ENCODE results near the gene ZNF292. TPM values are rescaled to one million over a fixed set of nuclear protein-coding genes. Genes with fewer than 3 reads are reported as not detected.
"Not testable (repeated sequence)": the region's sequence is repeated elsewhere in the genome, so short reads cannot be mapped to it uniquely, and the experiment has no call there.

Gene ZNF292
- total and polyA plus RNA-seq, 8 donors = 4.2 to 28.5 (median 16.3) TPM

DNA sequence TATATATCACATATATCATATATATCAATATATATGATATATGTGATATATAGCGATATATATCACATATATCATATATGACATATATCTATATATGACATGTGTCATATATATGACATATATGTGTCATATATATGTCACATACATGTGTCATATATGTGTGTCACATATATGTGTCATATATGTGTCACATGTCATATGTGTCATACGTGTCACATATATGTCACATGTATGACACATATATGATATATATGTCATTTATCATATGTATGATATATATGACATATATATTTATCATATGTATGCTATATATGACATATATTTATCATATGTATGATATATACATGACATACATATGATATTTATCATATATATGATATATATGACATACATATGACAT lies 27.6 kb upstream of the ZNF292 start:
- Histone ChIP-seq H3K27me3 (no peaks in the 10 kb centered on the region), H3K4me3 (no peak overlapping the region), H3K36me3 (no peaks in the 10 kb centered on the region), H3K27ac (no peak overlapping the region), H3K9me3 (no peaks in the 10 kb centered on the region), H3K4me1 (no peaks in the 10 kb centered on the region)
- intact Hi-C loops (cut with DNase I) = no loop called here
- TF ChIP-seq CTCF (IDR thresholded peaks at IDR 0.05) = no peak
- ATAC-seq = no peak
- DNase-seq = no peak
- FAIRE-seq = no peak
- 75 to 92% methylated on average over 2 of the region's 2 CpGs for WGBS, 2 donors

GRCh38 chr6:87136963-87137362 lies 18.4 kb upstream of the ZNF292 start:
- ATAC-seq (no peak), DNase-seq (no peak), FAIRE-seq (no peak)
- H3K4me3 ChIP-seq = no peak overlapping the region
- WGBS, 2 donors = 27 to 37% methylated on average over 1 of the region's 1 CpG
- H3K27me3 ChIP-seq = no peaks in the 10 kb centered on the region
- H3K4me1 ChIP-seq = no peaks in the 10 kb centered on the region
- no peaks in the 10 kb centered on the region for H3K36me3 ChIP-seq
- no peak for TF ChIP-seq CTCF (IDR thresholded peaks at IDR 0.05)
- H3K9me3 ChIP-seq = no peaks in the 10 kb centered on the region
- intact Hi-C loops (cut with DNase I) = no loop called here
- H3K27ac ChIP-seq = no peak overlapping the region

- no peaks in the 10 kb centered on the region for H3K36me3 ChIP-seq
- intact Hi-C loops (cut with DNase I) = no loop called here
- peak in 3 of 4 donors; percentile 81 to 88 (median 81) for ATAC-seq
- no peaks in the 10 kb centered on the region for H3K9me3 ChIP-seq
- 8 to 19% methylated on average over 1 of the region's 1 CpG for WGBS, 2 donors
- H3K27me3 ChIP-seq = no peaks in the 10 kb centered on the region
- H3K4me1 ChIP-seq = no peaks in the 10 kb centered on the region
- TF ChIP-seq CTCF (IDR thresholded peaks at IDR 0.05) = peak; percentile 41 to 57 (median 48)
- peak; percentile 81 for FAIRE-seq
- H3K27ac ChIP-seq = no peak overlapping the region
- peak in 2 of 6 donors; percentile 19 to 29 for DNase-seq
- no peak overlapping the region for H3K4me3 ChIP-seq
These were observed 16.1 kb upstream of the ZNF292 start for GRCh38 chr6:87139236-87139635.

- H3K36me3 ChIP-seq; intact Hi-C loops (cut with DNase I); H3K27ac ChIP-seq; FAIRE-seq; ATAC-seq; H3K27me3 ChIP-seq; H3K4me1 ChIP-seq; H3K4me3 ChIP-seq; H3K9me3 ChIP-seq; DNase-seq: not testable (repeated sequence)
- WGBS, 2 donors = 75 to 88% methylated on average over 8 of the region's 8 CpGs
These were observed 15.4 kb upstream of the ZNF292 start for GRCh38 chr6:87139927-87140326.

GRCh38 chr6:87146363-87146762 lies 9.0 kb upstream of the ZNF292 start:
- Histone ChIP-seq H3K4me3 (no peak overlapping the region), H3K9me3 (no peaks in the 10 kb centered on the region), H3K27ac (no peak overlapping the region), H3K27me3 (no peaks in the 10 kb centered on the region), H3K4me1 (no peaks in the 10 kb centered on the region), H3K36me3 (no peaks in the 10 kb centered on the region)
- intact Hi-C loops (cut with DNase I) = no loop called here
- DNase-seq (no peak), FAIRE-seq (no peak), ATAC-seq (no peak)
- WGBS, 2 donors = 66 to 68% methylated on average over 3 of the region's 3 CpGs
- TF ChIP-seq CTCF (IDR thresholded peaks at IDR 0.05) = no peak

DNA sequence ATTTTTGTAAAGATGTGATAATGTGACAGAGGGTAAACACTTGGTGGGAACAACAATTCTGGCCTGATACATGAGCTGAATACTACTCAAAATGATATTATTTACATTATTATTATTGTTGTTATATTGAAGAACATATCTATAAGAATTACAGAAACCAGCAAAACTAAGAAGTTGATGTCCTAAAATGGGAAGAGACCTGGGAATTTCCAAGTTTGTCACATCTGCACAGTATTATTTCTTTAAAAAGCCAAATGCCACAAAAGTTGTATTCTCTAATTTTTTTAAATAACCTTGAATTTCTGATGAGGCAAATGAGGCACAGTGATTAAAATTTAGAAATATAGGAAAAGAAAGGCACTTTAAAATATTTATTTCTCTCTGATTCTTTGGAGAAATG lies 5.0 kb upstream of the ZNF292 start:
- no peak for TF ChIP-seq CTCF (IDR thresholded peaks at IDR 0.05)
- H3K4me1 ChIP-seq = peaks cover 0 to 16% (median 0%) of the 10 kb centered on the region in 3 donors
- H3K9me3 ChIP-seq = no peaks in the 10 kb centered on the region
- H3K27me3 ChIP-seq = no peaks in the 10 kb centered on the region
- no peak for FAIRE-seq
- no peak for DNase-seq
- intact Hi-C loops (cut with DNase I) = no loop called here
- no peaks in the 10 kb centered on the region for H3K36me3 ChIP-seq
- H3K4me3 ChIP-seq = no peak overlapping the region
- H3K27ac ChIP-seq = no peak overlapping the region
- ATAC-seq = no peak
